ENCODE data around the gene NETO2. TPM values are rescaled to one million over a fixed set of nuclear protein-coding genes. Genes with fewer than 3 reads are reported as not detected.
A peak's percentile ranks its signal among the peaks of the same experiment; 100 is the strongest.

NETO2 gene
- total RNA-seq, 1 donor from 2014 or later = 4.5 TPM

- intact Hi-C loops (cut with DNase I) = no loop called here
- ATAC-seq = no peak
- no peak for DNase-seq (ENCODE audit: missing footprints)
Observed at GRCh38 chr16:47055136-47055885, 88.4 kb downstream of the NETO2 start.

GRCh38 chr16:47054306-47054705, 89.4 kb downstream of the NETO2 start:
- DNase-seq (ENCODE audit: missing footprints) = no peak
- ATAC-seq = no peak
- intact Hi-C loops (cut with DNase I) = no loop called here

DNA sequence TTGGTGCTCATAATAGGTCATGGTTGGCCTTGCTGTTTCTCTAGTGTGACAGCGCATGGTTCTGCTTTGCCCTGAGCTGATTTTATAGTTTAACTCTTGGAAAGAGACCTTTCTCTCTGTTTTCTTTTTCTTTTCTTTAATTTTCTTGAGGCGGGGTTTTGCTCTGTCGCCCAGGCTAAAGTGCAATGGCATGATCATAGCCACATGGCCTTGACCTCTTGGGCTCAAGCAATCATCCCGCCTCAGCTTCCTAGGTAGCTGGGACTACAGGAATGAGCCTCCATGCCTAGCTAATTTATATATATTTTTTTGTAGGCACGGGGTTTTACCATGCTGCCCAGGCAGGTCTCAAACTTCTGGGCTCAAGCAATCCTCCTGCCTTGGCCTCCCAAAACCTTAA, 89.8 kb downstream of the NETO2 start:
- ATAC-seq (no peak), DNase-seq (ENCODE audit: missing footprints) (no peak)
- intact Hi-C loops (cut with DNase I) = no loop called here

GRCh38 chr16:47052666-47053640, 90.8 kb downstream of the NETO2 start:
- intact Hi-C loops (cut with DNase I) = no loop called here

DNA sequence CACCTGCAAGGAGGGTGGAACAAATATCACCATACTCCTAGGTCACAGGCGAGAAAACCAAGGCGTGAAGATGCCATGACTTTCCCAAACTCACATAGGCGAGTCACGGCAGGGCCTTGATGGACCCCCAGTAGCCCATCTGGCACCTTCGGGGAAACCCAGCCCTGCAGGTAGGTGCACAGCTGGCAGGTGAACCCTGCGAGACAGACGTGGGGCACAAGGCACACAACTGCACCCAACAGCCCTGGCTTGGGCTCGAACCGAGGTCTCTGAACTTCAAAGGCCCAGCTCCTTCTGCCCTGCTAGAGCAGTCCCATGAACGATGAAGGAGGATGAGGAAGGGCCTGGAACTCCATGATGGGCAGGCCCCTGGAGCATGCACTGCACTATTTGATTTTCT, 92.7 kb downstream of the NETO2 start:
- DNase-seq (ENCODE audit: missing footprints) (no peak), ATAC-seq (no peak)
- intact Hi-C loops (cut with DNase I) = no loop called here

More at GRCh38 chr16:47052666-47053640, 90.8 kb downstream of the NETO2 start:
- no peak for DNase-seq (ENCODE audit: missing footprints)
- no peak for ATAC-seq

GRCh38 chr16:47049901-47050583, 93.7 kb downstream of the NETO2 start:
- intact Hi-C loops (cut with DNase I) = no loop called here
- DNase-seq (ENCODE audit: missing footprints) (no peak), ATAC-seq (no peak)

DNA sequence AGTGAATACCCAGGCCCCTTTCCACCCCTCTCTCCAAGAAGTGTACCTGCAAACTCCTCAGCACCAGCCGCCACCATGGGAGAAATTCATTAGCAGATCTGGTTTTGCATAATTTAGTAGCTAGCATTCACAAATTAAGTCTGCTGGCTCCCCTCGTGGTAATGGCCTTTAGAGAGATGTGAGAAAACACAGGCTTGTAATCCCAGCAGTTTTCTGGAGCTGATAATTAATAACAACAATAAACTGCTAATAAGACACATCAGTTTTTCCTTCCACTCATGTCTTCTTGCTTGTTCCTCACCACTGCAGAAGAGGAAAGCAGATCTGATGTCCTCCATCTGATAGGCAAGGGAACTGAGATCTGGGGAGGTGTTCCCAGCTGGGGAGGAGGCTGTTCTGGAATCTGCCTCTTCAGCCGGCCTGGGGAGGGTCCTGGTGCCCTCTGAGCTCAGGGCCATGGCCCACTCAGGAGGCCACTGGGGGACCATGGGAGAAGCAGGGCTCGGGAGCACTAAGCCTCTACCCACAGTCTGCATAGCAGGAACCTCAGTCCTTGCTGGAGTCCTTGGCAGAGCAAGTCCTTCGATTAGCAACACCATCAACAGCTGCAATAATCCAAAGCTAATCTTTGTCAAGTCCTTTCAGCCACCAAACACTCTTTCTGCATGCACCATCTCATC, 96.1 kb downstream of the NETO2 start:
- ATAC-seq (no peak), DNase-seq (ENCODE audit: missing footprints) (no peak)
- intact Hi-C loops (cut with DNase I) = no loop called here

DNA sequence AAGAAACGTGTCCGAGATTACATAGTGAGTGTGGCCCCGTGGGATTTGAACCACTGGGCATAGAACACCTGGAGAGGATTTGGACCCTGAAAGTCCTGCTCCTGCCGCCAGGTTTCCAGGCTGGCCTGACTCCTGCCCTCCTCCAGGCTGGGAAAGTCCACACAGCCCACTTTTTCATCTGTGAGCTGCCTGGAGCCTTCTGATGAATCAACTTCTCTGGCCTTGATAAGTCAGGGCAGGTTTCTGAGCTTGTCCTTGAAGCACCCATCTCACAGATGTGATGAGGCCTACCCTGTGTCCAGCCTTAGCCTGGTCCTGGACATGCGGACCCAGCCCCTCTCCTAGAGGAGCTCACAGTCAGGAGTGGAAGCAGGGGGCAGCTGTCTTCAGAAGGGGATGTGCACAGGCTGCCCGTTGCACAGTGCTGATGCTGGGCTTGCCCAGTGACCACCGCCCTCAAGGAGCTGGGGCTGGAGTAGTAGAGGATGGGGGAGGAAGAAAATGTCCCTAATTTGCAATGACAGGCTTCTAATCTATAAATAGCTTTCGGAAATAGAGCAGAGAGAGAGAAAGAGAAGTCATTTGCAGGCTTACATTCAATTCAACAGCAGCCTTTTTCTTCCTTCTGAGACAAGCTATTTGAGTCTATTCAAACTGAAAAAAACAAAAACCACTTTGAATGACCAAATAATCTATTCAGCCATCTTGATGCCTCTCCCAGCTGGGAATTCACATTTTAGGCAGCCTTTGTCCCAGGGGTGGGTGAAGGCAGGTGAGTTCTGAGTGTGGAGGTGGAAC, 96.8 kb downstream of the NETO2 start:
- ATAC-seq = no peak
- intact Hi-C loops (cut with DNase I) = no loop called here
- DNase-seq (ENCODE audit: missing footprints) = no peak

DNA sequence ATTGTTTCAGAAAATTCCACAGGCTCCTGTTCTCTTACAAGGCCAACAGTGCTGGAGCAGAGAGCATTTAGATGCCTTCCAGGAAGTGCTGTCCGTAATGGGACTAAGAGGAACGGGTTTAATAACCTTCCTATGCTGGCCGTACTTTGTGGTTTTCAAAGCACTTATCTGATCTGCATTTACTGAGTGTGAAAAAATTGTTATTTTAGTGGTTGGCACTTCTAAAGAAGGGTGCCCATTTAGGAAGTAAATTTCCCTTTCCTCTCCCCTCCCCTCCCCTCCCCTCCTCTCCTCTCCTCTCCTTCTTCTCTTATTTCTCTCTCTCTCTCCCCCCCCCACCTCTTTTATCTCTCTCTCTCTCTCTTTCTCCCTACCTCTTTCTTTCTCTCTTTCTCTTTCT, 98.3 kb downstream of the NETO2 start:
- no peak for ATAC-seq
- no peak for DNase-seq (ENCODE audit: missing footprints)
- intact Hi-C loops (cut with DNase I) = no loop called here

- ATAC-seq (no peak), DNase-seq (ENCODE audit: missing footprints) (no peak)
- intact Hi-C loops (cut with DNase I) = no loop called here
Observed at GRCh38 chr16:47045023-47045422, 98.7 kb downstream of the NETO2 start.

GRCh38 chr16:47043970-47044684, 99.6 kb downstream of the NETO2 start:
- peak; percentile 84 for ATAC-seq
- intact Hi-C loops (cut with DNase I) = no loop called here

GRCh38 chr16:47043200-47043599, 100.5 kb downstream of the NETO2 start:
- intact Hi-C loops (cut with DNase I) = no loop called here
- no peak for DNase-seq (ENCODE audit: missing footprints)

More at GRCh38 chr16:47043970-47044684, 99.6 kb downstream of the NETO2 start:
- DNase-seq (ENCODE audit: missing footprints) = no peak

DNA sequence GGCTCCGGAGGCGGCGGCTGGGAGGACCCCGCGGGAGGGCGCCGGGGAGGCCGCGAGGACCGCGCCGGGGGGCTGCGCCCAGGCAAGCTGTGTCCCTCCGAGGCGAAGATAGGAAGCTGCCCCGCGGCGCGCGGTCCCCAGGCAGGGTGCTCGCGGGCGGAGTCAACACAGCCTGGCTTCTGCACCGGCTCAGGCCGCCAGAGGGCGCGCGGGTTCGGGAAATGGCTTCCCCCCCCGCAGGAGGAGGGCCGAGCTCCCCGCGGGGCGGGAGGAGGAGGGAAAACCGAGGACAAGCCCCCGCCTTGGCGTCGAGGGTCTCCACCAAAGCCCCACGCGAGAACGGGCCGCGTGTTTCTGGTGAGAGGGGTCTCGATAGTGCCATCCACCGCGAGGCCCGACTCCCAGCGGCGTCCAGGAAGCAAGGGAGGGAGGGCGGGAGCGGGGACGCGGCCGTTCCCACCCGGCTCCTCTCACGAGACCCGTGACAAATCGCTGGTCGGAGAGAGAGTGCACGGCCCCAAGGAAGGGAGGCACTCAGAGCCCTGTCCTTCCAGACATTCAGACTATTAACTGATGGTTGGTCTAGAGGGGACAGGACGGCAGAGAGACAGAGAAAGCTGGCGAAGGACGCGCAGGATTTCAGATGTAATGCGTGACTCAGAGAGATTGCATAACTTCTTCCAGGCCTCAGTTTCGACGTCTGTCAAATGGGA, 105.8 kb downstream of the NETO2 start:
- peak; percentile 96 for DNase-seq (ENCODE audit: missing footprints)
- peak; percentile 97 for ATAC-seq
- intact Hi-C loops (cut with DNase I) = loop anchor here (1.0 to 2.0 kb wide), 2 partner anchors 105 to 1127 kb away; partner anchors contain the start of gene NETO2

More at GRCh38 chr16:47043200-47043599, 100.5 kb downstream of the NETO2 start:
- ATAC-seq = no peak

GRCh38 chr16:47037396-47037745, 106.4 kb downstream of the NETO2 start:
- intact Hi-C loops (cut with DNase I) = loop anchor here (1.0 kb wide), 1 partner anchor 1128 kb away; no protein-coding TSS in a partner anchor
- no peak for DNase-seq (ENCODE audit: missing footprints)
- peak; percentile 41 for ATAC-seq

DNA sequence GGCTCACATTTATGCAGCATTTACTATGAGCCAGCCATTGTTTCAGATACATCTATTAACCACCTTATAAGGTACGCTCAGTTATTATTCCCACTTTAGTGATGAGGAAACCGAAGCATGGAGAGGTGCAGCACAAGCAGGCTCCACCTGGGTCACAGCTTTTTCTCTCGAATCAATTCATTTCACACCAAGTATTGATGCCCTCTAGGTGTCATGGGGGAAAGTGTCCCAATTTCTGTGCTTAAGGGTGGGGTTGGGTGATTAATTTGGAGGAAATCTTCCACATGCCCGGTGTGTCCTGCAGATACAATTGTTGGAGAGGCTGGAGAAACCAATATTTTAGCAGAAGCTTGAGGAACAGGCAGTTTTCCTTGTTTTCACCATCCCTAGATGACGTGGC, 107.5 kb downstream of the NETO2 start:
- intact Hi-C loops (cut with DNase I) = no loop called here
- ATAC-seq = no peak
- DNase-seq (ENCODE audit: missing footprints) = no peak

DNA sequence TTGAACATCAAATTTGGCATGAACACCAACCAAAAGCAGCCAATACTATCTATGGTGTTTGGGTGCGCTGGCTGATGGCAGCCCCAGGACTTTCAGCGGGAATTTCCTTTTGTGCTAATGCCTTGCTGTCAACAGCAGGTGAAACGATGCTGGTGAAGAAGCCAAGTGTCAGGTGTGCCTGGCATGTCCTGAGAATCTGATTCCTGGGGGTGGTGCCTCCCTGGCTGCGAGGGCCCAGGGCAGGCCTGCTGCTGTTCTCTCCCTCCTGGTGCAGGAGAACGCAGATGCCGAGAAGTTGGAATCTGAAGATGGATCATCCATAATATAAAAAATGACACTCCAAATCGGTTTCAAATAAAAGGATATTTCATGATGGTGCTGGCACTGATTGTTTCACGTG, 108.3 kb downstream of the NETO2 start:
- no peak for DNase-seq (ENCODE audit: missing footprints)
- ATAC-seq = no peak
- intact Hi-C loops (cut with DNase I) = no loop called here

GRCh38 chr16:47034455-47034854, 109.3 kb downstream of the NETO2 start:
- intact Hi-C loops (cut with DNase I) = no loop called here
- ATAC-seq = no peak

More at GRCh38 chr16:47034455-47034854, 109.3 kb downstream of the NETO2 start:
- DNase-seq (ENCODE audit: missing footprints) = no peak

Data from Right ventricle myocardium inferior (tissue), 1 donor.